Activated B cell treated with CpG ODN at 0.5 μM for 24 hours (primary cell): ENCODE results near the gene ZNF783. TPM values are rescaled to one million over a fixed set of nuclear protein-coding genes. Genes with fewer than 3 reads are reported as not detected.

Experiments used
- ATAC-seq: fragments of 200-7000 bp; cut with Tn5 transposase; one replicate; pipeline ENCODE4 v1.10.0; 2021; ENCODE audit warnings: low read depth, mild to moderate bottlenecking, moderate library complexity
- CTCF ChIA-PET: fragments of 350-600 bp; sonication (Branson Sonifier 250); formaldehyde crosslinking; loops from one replicate; lab custom pipeline; 2021; ENCODE audit warnings: antibody characterized with exemption; lab: Charles Lee
- POLR2A ChIA-PET: fragments of 350-600 bp; sonication (Branson Sonifier 250); formaldehyde crosslinking; loops from one replicate; lab custom pipeline; 2021; ENCODE audit warnings: antibody characterized with exemption; lab: Charles Lee
- DNase-seq: peaks from one replicate; pipeline ENCODE4 v3.0.0; 2022
- H3K27ac Mint-ChIP-seq: one replicate; pipeline ENCODE4 v1.8.0; 2020; ENCODE audit warnings: mixed read lengths
- H3K27me3 Mint-ChIP-seq: one replicate; pipeline ENCODE4 v1.8.0; 2021; ENCODE audit warnings: mixed read lengths
- H3K36me3 Mint-ChIP-seq: one replicate; pipeline ENCODE4 v1.8.0; 2021; ENCODE audit warnings: low read depth, mixed read lengths
- H3K4me1 Mint-ChIP-seq: one replicate; pipeline ENCODE4 v1.8.0; 2021; ENCODE audit warnings: mixed read lengths
- H3K4me3 Mint-ChIP-seq: one replicate; pipeline ENCODE4 v1.8.0; 2020; ENCODE audit warnings: mild to moderate bottlenecking, mixed read lengths
- H3K9me3 Mint-ChIP-seq: one replicate; pipeline ENCODE4 v1.8.0; 2020; ENCODE audit warnings: mixed read lengths
- CTCF ChIP-seq: fragments of 200-600 bp; IDR thresholded peaks from one replicate; pipeline ENCODE4 v1.8.0; 2022; ENCODE audit warnings: antibody characterized with exemption, mild to moderate bottlenecking
- intact Hi-C: fragments of 100-400 bp; cut with micrococcal nuclease; formaldehyde crosslinking; loops from one replicate; pipeline ENCODE4 v1.15.1; 2024
- total RNA-seq: library from RNA; stranded (reverse); gene quantifications from 2 replicates; pipeline ENCODE4 v1.2.3, GENCODE V29; 2022

ZNF783 gene
- 28.5 and 34.1 TPM in 2 replicates for total RNA-seq

GRCh38 chr7:149261829-149262617, at the start of gene ZNF783:
TSS of gene ZNF783 (plus strand) at chr7:149262196. CDS start at chr7:149262334, 138 bp downstream.
- peak within 1 kb of the TSS; percentile 90 for H3K27ac Mint-ChIP-seq
- H3K36me3 Mint-ChIP-seq, result peaks cover 26% of the 10 kb centered on the region
- POLR2A ChIA-PET, result interaction anchor here (0.6 to 2.0 kb wide), 13 partner anchors 12 to 576 kb away, joined by 3 to 15 read pairs (median 7); partner anchors contain the start of genes ZNF212, ZNF282, ZNF398 and ZNF425
- no peak for TF ChIP-seq CTCF
- H3K27me3 Mint-ChIP-seq, result no peaks in the 10 kb centered on the region
- peak; percentile 91 for ATAC-seq
- no peaks in the 10 kb centered on the region for H3K9me3 Mint-ChIP-seq
- H3K4me3 Mint-ChIP-seq, result peak within 1 kb of the TSS; percentile 89
- peaks cover 23% of the 10 kb centered on the region for H3K4me1 Mint-ChIP-seq
- intact Hi-C loops, result loop anchor here (1.0 to 2.0 kb wide), 11 partner anchors 23 to 453 kb away; partner anchors contain the start of genes ZNF212, ZNF282, ZNF398 and ZNF425
- DNase-seq, result peak; percentile 88
- CTCF ChIA-PET, result interaction anchor here (0.9 to 3.4 kb wide), 8 partner anchors 9 to 480 kb away, joined by 3 to 19 read pairs (median 4); no protein-coding TSS in a partner anchor

- ATAC-seq (no peak), DNase-seq (no peak)
- no peak for TF ChIP-seq CTCF
- Mint-ChIP-seq H3K27ac (no peak overlapping the region), H3K27me3 (no peaks in the 10 kb centered on the region), H3K36me3 (peaks cover 92% of the 10 kb centered on the region), H3K4me3 (no peak overlapping the region), H3K9me3 (no peaks in the 10 kb centered on the region), H3K4me1 (no peaks in the 10 kb centered on the region)
- intact Hi-C loops, result no loop called here
- CTCF ChIA-PET, result no interaction called here
- POLR2A ChIA-PET, result interaction anchor here (0.6 kb wide), 1 partner anchor 244 kb away, joined by 3 read pairs; no protein-coding TSS in a partner anchor
Observed at GRCh38 chr7:149214020-149214720, 47.8 kb upstream of the ZNF783 start.

GRCh38 chr7:149216402-149216801, 45.6 kb upstream of the ZNF783 start:
- H3K9me3 Mint-ChIP-seq, result no peaks in the 10 kb centered on the region
- ATAC-seq, result no peak
- no peak for DNase-seq
- TF ChIP-seq CTCF, result no peak
- no peaks in the 10 kb centered on the region for H3K27me3 Mint-ChIP-seq
- H3K4me3 Mint-ChIP-seq, result no peak overlapping the region
- H3K4me1 Mint-ChIP-seq, result no peaks in the 10 kb centered on the region
- intact Hi-C loops, result no loop called here
- H3K36me3 Mint-ChIP-seq, result peaks cover 87% of the 10 kb centered on the region
- no peak overlapping the region for H3K27ac Mint-ChIP-seq
- POLR2A ChIA-PET, result no interaction called here
- CTCF ChIA-PET, result interaction anchor here (0.6 kb wide), 1 partner anchor 35 kb away, joined by 3 read pairs; no protein-coding TSS in a partner anchor

GRCh38 chr7:149217570-149217969, 44.4 kb upstream of the ZNF783 start:
- DNase-seq (no peak), ATAC-seq (no peak)
- ChIA-PET CTCF (no interaction called here), POLR2A (no interaction called here)
- Mint-ChIP-seq H3K4me3 (no peak overlapping the region), H3K27me3 (no peaks in the 10 kb centered on the region), H3K4me1 (no peaks in the 10 kb centered on the region), H3K27ac (no peak overlapping the region), H3K9me3 (no peaks in the 10 kb centered on the region), H3K36me3 (peaks cover 85% of the 10 kb centered on the region)
- no peak for TF ChIP-seq CTCF
- intact Hi-C loops, result no loop called here
